ENCODE measurements around the gene PRCC. TPM values are rescaled to one million over a fixed set of nuclear protein-coding genes. Genes with fewer than 3 reads are reported as not detected.

The PRCC gene
- total and polyA plus RNA-seq, 2 of the 13 experiments (the other 11 are each of a cell fraction or from before 2014, with no cell fraction given) = 24.2 to 40.5 TPM

- no peak for TF ChIP-seq NR3C1 (CRISPR knock-in tag; IDR thresholded peaks at IDR 0.05)
- 0 out of 2 replicates have a peak, but pooled peaks have one; percentile 61 for TF ChIP-seq ELF4 (CRISPR knock-in tag; IDR thresholded peaks at IDR 0.05; ENCODE audit: borderline replicate concordance)
- no peak for TF ChIP-seq ZNF329 (CRISPR knock-in tag; IDR thresholded peaks at IDR 0.05; ENCODE audit: low read depth)
- TF ChIP-seq ZNF572 (CRISPR knock-in tag; IDR thresholded peaks at IDR 0.05) = peak; percentile 72; the same call in 1 of the 2 replicates
- TF ChIP-seq ZNF205 (CRISPR knock-in tag; IDR thresholded peaks at IDR 0.05) = no peak
- TF ChIP-seq KLF13 (CRISPR knock-in tag; IDR thresholded peaks at IDR 0.05) = no peak
- no peak for TF ChIP-seq ZNF761 (CRISPR knock-in tag; conservative IDR thresholded peaks at IDR 0.05)
- no peak for TF ChIP-seq NCOA5 (CRISPR knock-in tag; IDR thresholded peaks at IDR 0.05)
- TF ChIP-seq SOX6 (IDR thresholded peaks at IDR 0.05) = no peak
- 0 out of 2 replicates have a peak, but pooled peaks have one; percentile 23 for TF ChIP-seq SOX6 (CRISPR knock-in tag; IDR thresholded peaks at IDR 0.05)
- no peak for TF ChIP-seq ZBTB37 (CRISPR knock-in tag; IDR thresholded peaks at IDR 0.05)
- TF ChIP-seq, protein P1, sequence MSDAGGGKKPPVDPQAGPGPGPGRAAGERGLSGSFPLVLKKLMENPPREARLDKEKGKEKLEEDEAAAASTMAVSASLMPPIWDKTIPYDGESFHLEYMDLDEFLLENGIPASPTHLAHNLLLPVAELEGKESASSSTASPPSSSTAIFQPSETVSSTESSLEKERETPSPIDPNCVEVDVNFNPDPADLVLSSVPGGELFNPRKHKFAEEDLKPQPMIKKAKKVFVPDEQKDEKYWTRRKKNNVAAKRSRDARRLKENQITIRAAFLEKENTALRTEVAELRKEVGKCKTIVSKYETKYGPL (CRISPR knock-in tag; IDR thresholded peaks at IDR 0.05) = no peak
- TF ChIP-seq, protein P2, sequence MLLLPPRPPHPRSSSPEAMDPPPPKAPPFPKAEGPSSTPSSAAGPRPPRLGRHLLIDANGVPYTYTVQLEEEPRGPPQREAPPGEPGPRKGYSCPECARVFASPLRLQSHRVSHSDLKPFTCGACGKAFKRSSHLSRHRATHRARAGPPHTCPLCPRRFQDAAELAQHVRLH (CRISPR knock-in tag; IDR thresholded peaks at IDR 0.05; ENCODE audit: borderline replicate concordance, low read depth) = 0 out of 2 replicates have a peak, but pooled peaks have one; percentile 46
- TF ChIP-seq ELF3 (CRISPR knock-in tag; IDR thresholded peaks at IDR 0.05) = peak; percentile 96
- no peak for TF ChIP-seq GTF2F1 (IDR thresholded peaks at IDR 0.05; ENCODE audit: low read length)
- TF ChIP-seq, protein P3, sequence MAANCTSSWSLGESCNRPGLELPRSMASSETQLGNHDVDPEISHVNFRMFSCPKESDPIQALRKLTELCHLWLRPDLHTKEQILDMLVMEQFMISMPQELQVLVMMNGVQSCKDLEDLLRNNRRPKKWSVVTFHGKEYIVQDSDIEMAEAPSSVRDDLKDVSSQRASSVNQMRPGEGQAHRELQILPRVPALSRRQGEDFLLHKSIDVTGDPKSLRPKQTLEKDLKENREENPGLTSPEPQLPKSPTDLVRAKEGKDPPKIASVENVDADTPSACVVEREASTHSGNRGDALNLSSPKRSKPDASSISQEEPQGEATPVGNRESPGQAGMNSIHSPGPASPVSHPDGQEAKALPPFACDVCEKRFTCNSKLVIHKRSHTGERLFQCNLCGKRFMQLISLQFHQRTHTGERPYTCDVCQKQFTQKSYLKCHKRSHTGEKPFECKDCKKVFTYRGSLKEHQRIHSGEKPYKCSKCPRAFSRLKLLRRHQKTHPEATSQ (CRISPR knock-in tag; IDR thresholded peaks at IDR 0.05; ENCODE audit: borderline replicate concordance) = no peak
- TF ChIP-seq IKZF4 (CRISPR knock-in tag; IDR thresholded peaks at IDR 0.05; ENCODE audit: borderline replicate concordance, low read depth, not compliant biosample characterization) = no peak
- TF ChIP-seq RFXAP (CRISPR knock-in tag; IDR thresholded peaks at IDR 0.05; ENCODE audit: borderline replicate concordance) = no peak
- TF ChIP-seq ZNF501 (CRISPR knock-in tag; IDR thresholded peaks at IDR 0.05) = peak; percentile 65; the same call in 1 of the 2 replicates
- no peak for TF ChIP-seq MTF2 (CRISPR knock-in tag; IDR thresholded peaks at IDR 0.05; ENCODE audit: borderline replicate concordance)
- no peak for TF ChIP-seq NCOA1 (CRISPR knock-in tag; IDR thresholded peaks at IDR 0.05)
- TF ChIP-seq ZSCAN25 (CRISPR knock-in tag; IDR thresholded peaks at IDR 0.05) = peak; percentile 92
- TF ChIP-seq ZNF607 (CRISPR knock-in tag; IDR thresholded peaks at IDR 0.05; ENCODE audit: borderline replicate concordance) = peak; percentile 57; the same call in 1 of the 2 replicates
- TF ChIP-seq ARNTL (CRISPR knock-in tag; IDR thresholded peaks at IDR 0.05) = no peak
- peak; percentile 82 for TF ChIP-seq ZNF143 (CRISPR knock-in tag; IDR thresholded peaks at IDR 0.05)
- TF ChIP-seq ZUFSP (CRISPR knock-in tag; IDR thresholded peaks at IDR 0.05; ENCODE audit: borderline replicate concordance) = no peak
- TF ChIP-seq HNRNPLL (IDR thresholded peaks at IDR 0.05; ENCODE audit: low read depth, low read length, poor library complexity, severe bottlenecking) = no peak
These were observed 41.6 kb upstream of the PRCC start (continued) for GRCh38 chr1:156725683-156726280.
